ENCODE data around the gene NUDT16.

DNA sequence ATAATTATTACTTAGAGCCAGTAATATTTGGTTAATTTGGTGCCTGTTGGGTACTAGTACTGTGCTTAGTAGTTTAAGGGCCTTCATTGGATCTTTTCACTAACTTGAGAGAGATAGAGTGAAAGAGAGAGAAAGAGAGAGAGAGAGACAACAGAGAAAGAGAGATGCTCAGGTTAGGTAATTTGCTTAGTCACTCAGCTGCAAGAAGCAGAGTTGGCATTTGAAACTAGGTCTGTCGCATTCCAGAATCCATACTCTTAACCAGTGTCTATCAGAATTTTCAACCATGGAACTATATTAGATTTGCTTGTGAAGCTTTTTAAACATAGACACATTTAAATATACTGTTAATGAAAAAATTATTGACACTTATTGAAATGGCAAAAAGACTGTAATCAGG is 31.1 kb upstream of the NUDT16 start:
- TF ChIP-seq POLR2A (IDR thresholded peaks at IDR 0.05) (no peak), CTCF (IDR thresholded peaks at IDR 0.05) (no peak)
